Calu3 (cell line): Measurements from ENCODE around the gene ABTB2. TPM values are rescaled to one million over a fixed set of nuclear protein-coding genes. Genes with fewer than 3 reads are reported as not detected.

Experiments
- BruUV-seq: library from RNA; stranded (reverse); fragments of 400-500 nt; replicated peaks from 2 replicates; lab custom pipeline; 2021; lab: Mats Ljungman, UMichigan
- CTCF ChIA-PET: fragments of 300-600 bp; sonication (Branson Sonifier 250); formaldehyde crosslinking; loops from one replicate; lab custom pipeline; 2022; ENCODE audit warnings: antibody characterized with exemption; lab: Charles Lee
- DNase-seq: peaks from one replicate; pipeline ENCODE4 v3.0.0; 2022
- H3K27ac Mint-ChIP-seq: one replicate; pipeline ENCODE4 v1.8.0; 2022; ENCODE audit warnings: mixed read lengths; ENCODE audit not compliant: unreplicated experiment
- H3K27me3 Mint-ChIP-seq: one replicate; pipeline ENCODE4 v1.8.0; 2022; ENCODE audit warnings: mixed read lengths; ENCODE audit not compliant: unreplicated experiment
- H3K36me3 Mint-ChIP-seq: one replicate; pipeline ENCODE4 v1.8.0; 2022; ENCODE audit warnings: mild to moderate bottlenecking, moderate library complexity, mixed read lengths; ENCODE audit not compliant: insufficient read depth, unreplicated experiment
- H3K4me1 Mint-ChIP-seq: one replicate; pipeline ENCODE4 v1.8.0; 2022; ENCODE audit warnings: mild to moderate bottlenecking, low read depth, mixed read lengths; ENCODE audit not compliant: unreplicated experiment
- H3K4me3 Mint-ChIP-seq: one replicate; pipeline ENCODE4 v1.8.0; 2022; ENCODE audit warnings: mild to moderate bottlenecking, low read depth, moderate library complexity, mixed read lengths; ENCODE audit not compliant: unreplicated experiment
- H3K9me3 Mint-ChIP-seq: one replicate; pipeline ENCODE4 v1.8.0; 2022; ENCODE audit warnings: low read depth, mixed read lengths; ENCODE audit not compliant: unreplicated experiment
- CTCF ChIP-seq: fragments of 200-600 bp; IDR thresholded peaks from one replicate; pipeline ENCODE4 v1.8.0; 2022; ENCODE audit warnings: antibody characterized with exemption; ENCODE audit not compliant: unreplicated experiment
- intact Hi-C: fragments of 100-400 bp; cut with micrococcal nuclease; formaldehyde crosslinking; loops from one replicate; pipeline ENCODE4 v1.10.0; 2022; ENCODE audit not compliant: unreplicated experiment
- total RNA-seq: library from RNA; stranded (reverse); gene quantifications from 2 replicates; pipeline ENCODE4 v1.2.3, GENCODE V29; 2022

ABTB2 gene
- total RNA-seq, 1 experiment from 2014 or later = 24.8 TPM

- TF ChIP-seq CTCF = no peak
- Mint-ChIP-seq H3K9me3 (no peaks in the 10 kb centered on the region), H3K27ac (no peak overlapping the region), H3K27me3 (no peaks in the 10 kb centered on the region), H3K36me3 (peaks cover 52% of the 10 kb centered on the region), H3K4me3 (no peak overlapping the region), H3K4me1 (no peaks in the 10 kb centered on the region)
- no peak for DNase-seq
- CTCF ChIA-PET = interaction anchor here (0.5 kb wide), 1 partner anchor 123 kb away, joined by 7 read pairs; no protein-coding TSS in a partner anchor
- intact Hi-C loops = no loop called here
- no TSS peak for BruUV-seq
Measured at GRCh38 chr11:34140149-34140548, 217.7 kb downstream of the ABTB2 start.

- no TSS peak for BruUV-seq
- CTCF ChIA-PET = interaction anchor here (0.5 kb wide), 1 partner anchor 122 kb away, joined by 7 read pairs; no protein-coding TSS in a partner anchor
- TF ChIP-seq CTCF = no peak
Measured at GRCh38 chr11:34139346-34139745, 218.5 kb downstream of the ABTB2 start.

GRCh38 chr11:34136420-34136819, 221.4 kb downstream of the ABTB2 start:
- TF ChIP-seq CTCF = no peak
- Mint-ChIP-seq H3K36me3 (peaks cover 60% of the 10 kb centered on the region), H3K4me1 (no peaks in the 10 kb centered on the region), H3K27me3 (no peaks in the 10 kb centered on the region), H3K27ac (no peak overlapping the region), H3K9me3 (no peaks in the 10 kb centered on the region), H3K4me3 (no peak overlapping the region)
- no TSS peak for BruUV-seq
- intact Hi-C loops = no loop called here
- CTCF ChIA-PET = interaction anchor here (0.7 kb wide), 1 partner anchor 85 kb away, joined by 3 read pairs; the partner anchor contains the start of gene CAPRIN1
- DNase-seq = no peak

More at GRCh38 chr11:34139346-34139745, 218.5 kb downstream of the ABTB2 start:
- Mint-ChIP-seq H3K4me3 (no peak overlapping the region), H3K27me3 (no peaks in the 10 kb centered on the region), H3K4me1 (no peaks in the 10 kb centered on the region), H3K9me3 (no peaks in the 10 kb centered on the region), H3K36me3 (peaks cover 47% of the 10 kb centered on the region), H3K27ac (no peak overlapping the region)
- DNase-seq = no peak
- intact Hi-C loops = no loop called here

GRCh38 chr11:34135439-34135838, 222.4 kb downstream of the ABTB2 start:
- BruUV-seq = no TSS peak
- no peak overlapping the region for H3K4me3 Mint-ChIP-seq
- intact Hi-C loops = no loop called here
- H3K9me3 Mint-ChIP-seq = no peaks in the 10 kb centered on the region
- DNase-seq = no peak
- no peak for TF ChIP-seq CTCF
- CTCF ChIA-PET = interaction anchor here (0.6 kb wide), 1 partner anchor 25 kb away, joined by 3 read pairs; no protein-coding TSS in a partner anchor
- no peaks in the 10 kb centered on the region for H3K4me1 Mint-ChIP-seq
- H3K27me3 Mint-ChIP-seq = no peaks in the 10 kb centered on the region
- peaks cover 64% of the 10 kb centered on the region for H3K36me3 Mint-ChIP-seq
- no peak overlapping the region for H3K27ac Mint-ChIP-seq
